CD14-positive monocyte (primary cell): ENCODE measurements around the gene ZNF44. TPM values are rescaled to one million over a fixed set of nuclear protein-coding genes. Genes with fewer than 3 reads are reported as not detected.
A peak's percentile ranks its signal among the peaks of the same experiment; 100 is the strongest.

ENCODE experiments used
- DNase-seq, 3 donors: peaks; one replicate each; pipeline ENCODE4 v3.0.0-alpha.2; 2011 to 2022
- H2AFZ ChIP-seq: 2 replicates; pipeline ENCODE4 v1.6.0; 2012; ENCODE audit warnings: mild to moderate bottlenecking, low read depth, low read length, inconsistent platforms; ENCODE audit not compliant: insufficient read depth, poor library complexity, severe bottlenecking
- H3K27ac ChIP-seq, 2 donors: 1 replicate in 1 of 2; 2 replicates in 1 of 2; pipeline ENCODE4 v1.5.1; 2012 to 2013; ENCODE audit warnings: low read length in 2 of 2, control low read depth in 1 of 2, inconsistent platforms in 1 of 2, low read depth in 1 of 2, mild to moderate bottlenecking in 1 of 2
- H3K27me3 ChIP-seq, 2 donors: one replicate each; pipeline versions ENCODE4 v1.6.0 to v1.6.1; 2011 to 2013; ENCODE audit warnings: low read length in 2 of 2; ENCODE audit not compliant: control insufficient read depth in 2 of 2, insufficient read depth in 2 of 2
- H3K36me3 ChIP-seq, 2 donors: replicated peaks in 1 of 2; 1 replicate in 1 of 2; 2 replicates in 1 of 2; pipeline versions ENCODE4 v1.5.1 to v1.6.1; 2012 to 2013; ENCODE audit warnings: low read length in 2 of 2, control low read depth in 1 of 2, inconsistent platforms in 1 of 2, mild to moderate bottlenecking in 1 of 2; ENCODE audit not compliant: insufficient read depth in 2 of 2, control insufficient read depth in 1 of 2
- H3K4me1 ChIP-seq, 2 donors: 1 replicate in 1 of 2; 2 replicates in 1 of 2; pipeline versions ENCODE4 v1.5.1 to v1.6.1; 2012 to 2013; ENCODE audit warnings: low read length in 2 of 2, control low read depth in 1 of 2, inconsistent platforms in 1 of 2, mild to moderate bottlenecking in 1 of 2, moderate library complexity in 1 of 2; ENCODE audit not compliant: insufficient read depth in 2 of 2, control insufficient read depth in 1 of 2
- H3K4me2 ChIP-seq: replicated peaks from 2 replicates; pipeline ENCODE3; 2012; ENCODE audit warnings: low read length, moderate library complexity, mild to moderate bottlenecking; ENCODE audit not compliant: poor library complexity, severe bottlenecking; ENCODE audit errors: extremely low read depth
- H3K4me3 ChIP-seq, 3 experiments: fragments of 200-600 bp in 1 of 3; sonication (generic) in 1 of 3; replicated peaks in 1 of 3; 1 replicate in 2 of 3; 2 replicates in 1 of 3; pipeline ENCODE4 v1.5.1; 2011 to 2013; ENCODE audit warnings: low read length in 3 of 3, mild to moderate bottlenecking in 3 of 3, control low read depth in 2 of 3, low read depth in 2 of 3, inconsistent platforms in 1 of 3, moderate library complexity in 1 of 3
- H3K79me2 ChIP-seq: 2 replicates; pipeline ENCODE4 v1.6.0; 2012; ENCODE audit warnings: mild to moderate bottlenecking, control low read depth, inconsistent platforms, low read length, moderate library complexity; ENCODE audit not compliant: insufficient read depth
- H3K9ac ChIP-seq: 2 replicates; pipeline ENCODE4 v1.6.0; 2017; ENCODE audit warnings: low read length, mild to moderate bottlenecking; ENCODE audit not compliant: insufficient read depth, poor library complexity, severe bottlenecking
- H3K9me3 ChIP-seq, 2 donors: replicated peaks in 1 of 2; 1 replicate in 1 of 2; 2 replicates in 1 of 2; pipeline versions ENCODE4 v1.5.1 to v1.6.1; 2012 to 2013; ENCODE audit warnings: low read length in 2 of 2, control low read depth in 1 of 2; ENCODE audit not compliant: control insufficient read depth in 1 of 2, insufficient read depth in 1 of 2
- H4K20me1 ChIP-seq: 2 replicates; pipeline ENCODE4 v1.6.0; 2012; ENCODE audit warnings: mild to moderate bottlenecking, low read length, control low read depth, moderate library complexity; ENCODE audit not compliant: insufficient read depth
- H3K27ac Mint-ChIP-seq, 7 donors: one replicate each; pipeline ENCODE4 v1.8.0; 2020; ENCODE audit warnings: mild to moderate bottlenecking in 7 of 7, mixed read lengths in 7 of 7, moderate library complexity in 6 of 7, inconsistent platforms in 2 of 7
- H3K27me3 Mint-ChIP-seq, 3 donors: one replicate each; pipeline ENCODE4 v1.8.0; 2021 to 2022; ENCODE audit warnings: low read depth in 3 of 3, mild to moderate bottlenecking in 3 of 3, mixed read lengths in 3 of 3, moderate library complexity in 3 of 3, inconsistent platforms in 1 of 3
- H3K36me3 Mint-ChIP-seq, 2 donors: one replicate each; pipeline ENCODE4 v1.8.0; 2020; ENCODE audit warnings: mixed read lengths in 2 of 2, inconsistent platforms in 1 of 2, mild to moderate bottlenecking in 1 of 2
- H3K4me1 Mint-ChIP-seq: one replicate; pipeline ENCODE4 v1.8.0; 2020; ENCODE audit warnings: mild to moderate bottlenecking, mixed read lengths
- H3K4me3 Mint-ChIP-seq, 2 donors: one replicate each; pipeline ENCODE4 v1.8.0; 2020; ENCODE audit warnings: mild to moderate bottlenecking in 2 of 2, mixed read lengths in 2 of 2, moderate library complexity in 1 of 2
- H3K9me3 Mint-ChIP-seq, 7 donors: one replicate each; pipeline ENCODE4 v1.8.0; 2020 to 2022; ENCODE audit warnings: mixed read lengths in 7 of 7, mild to moderate bottlenecking in 6 of 7, moderate library complexity in 6 of 7, inconsistent platforms in 2 of 7
- CTCF ChIP-seq: fragments of 200-600 bp; IDR thresholded peaks from one replicate; pipeline ENCODE4 v1.8.0; 2022; ENCODE audit warnings: antibody characterized with exemption, mild to moderate bottlenecking
- WGBS: methylation state at CpG from one replicate; pipeline ENCODE4 v1.1.5; 2013; ENCODE audit warnings: missing lambda C conversion rate; ENCODE audit not compliant: insufficient coverage; 5-methylcytosine and 5-hydroxymethylcytosine counted together
- intact Hi-C, 2 donors: fragments of 100-400 bp; cut with micrococcal nuclease; formaldehyde crosslinking; loops; one replicate each; pipeline versions ENCODE4 v1.15.0 to v1.15.1; 2023
- polyA plus RNA-seq, 3 donors: library from polyadenylated mRNA; depleted of rRNA in 1 of 3; unstranded in 2 of 3; stranded (reverse) in 1 of 3; fragments of 300-500 nt in 2 of 3; fragments of >200 nt in 1 of 3; fragmentation: Illumina TruSeq in 2 of 3; gene quantifications; 1 replicate in 2 of 3; 2 replicates in 1 of 3; pipeline ENCODE4 v1.2.3, GENCODE V29; 2012 to 2021

ZNF44 gene
- polyA plus RNA-seq, 3 donors, result 6.7 to 10.1 (median 9.7) TPM

DNA sequence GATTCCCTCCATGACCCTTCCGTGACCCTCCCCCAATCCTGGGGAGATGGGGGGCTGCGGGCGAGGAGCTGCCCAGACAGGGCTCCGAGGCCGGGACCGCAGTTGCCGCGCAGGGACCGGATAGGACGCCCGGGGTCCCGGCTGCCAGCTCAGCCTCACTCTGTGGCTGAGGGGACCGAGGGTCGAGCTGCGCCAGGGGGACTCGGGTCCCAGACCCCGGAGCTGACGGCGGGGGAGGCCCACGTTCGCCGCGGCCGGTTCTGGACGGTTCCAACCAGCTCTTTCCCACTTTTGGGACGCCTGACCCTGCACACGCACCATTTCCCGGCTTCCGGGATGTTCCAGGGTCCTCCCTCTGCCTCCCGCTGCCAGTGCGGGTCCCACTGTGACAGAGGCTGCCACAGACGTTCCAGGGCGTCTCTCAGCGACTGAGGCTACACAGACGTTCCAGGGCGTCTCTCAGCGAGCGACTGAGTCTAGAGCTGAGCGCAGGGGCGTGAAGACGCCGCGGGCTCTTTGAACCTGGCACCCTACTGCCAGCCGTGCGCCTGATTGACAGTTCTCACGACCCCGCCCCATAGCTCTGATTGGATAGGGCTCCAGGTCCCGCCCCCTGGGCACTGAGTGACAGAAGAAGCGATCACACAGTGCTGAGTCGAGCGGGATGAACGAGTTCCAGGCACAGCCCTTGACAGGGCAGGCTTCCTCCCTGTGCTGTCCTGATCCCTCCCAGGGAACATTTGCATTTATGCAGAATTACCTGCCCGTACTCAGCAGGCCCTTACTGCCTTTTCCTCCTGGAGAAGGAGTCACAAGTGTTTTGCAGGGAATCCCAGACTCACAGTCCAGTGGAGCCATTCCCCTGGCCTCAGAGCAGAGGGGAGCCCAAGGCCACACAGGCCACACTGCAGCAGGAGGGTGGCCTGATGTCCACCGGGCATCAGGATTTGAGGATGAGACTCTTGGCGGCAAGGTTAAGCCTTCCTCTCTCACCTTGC is 38.8 kb upstream of the ZNF44 start, which contains the start of gene ZNF563:
TSS of gene ZNF563 (minus strand) at position 472 of the 998 bp plus-strand sequence. CDS start at position 321, 151 bp downstream.
- peak within 1 kb of the TSS; percentile 73 to 90 (median 87) for H3K27ac Mint-ChIP-seq
- H3K4me1 ChIP-seq, result peaks cover 15 to 16% of the 10 kb centered on the region in 2 donors

More for the DNA sequence above, 38.8 kb upstream of the ZNF44 start, which contains the start of gene ZNF563:
- peak within 1 kb of the TSS; percentile 97 for H2AFZ ChIP-seq
- peak within 1 kb of the TSS; percentile 79 for H3K9ac ChIP-seq
- H3K36me3 ChIP-seq, result no peaks in the 10 kb centered on the region
- Mint-ChIP-seq H3K9me3 (peaks cover 2 to 13% (median 6%) of the 10 kb centered on the region in 7 donors), H3K4me1 (peaks cover 20% of the 10 kb centered on the region), H3K27me3 (peaks cover 0 to 2% (median 0%) of the 10 kb centered on the region in 3 donors), H3K4me3 (peak within 1 kb of the TSS; percentile 97 to 98), H3K36me3 (no peaks in the 10 kb centered on the region)
- H3K27me3 ChIP-seq, result no peaks in the 10 kb centered on the region
- H3K27ac ChIP-seq, result peak within 1 kb of the TSS; percentile 59 to 80
- peaks cover 0 to 3% of the 10 kb centered on the region in 2 donors for H3K9me3 ChIP-seq
- TF ChIP-seq CTCF, result no peak
- H3K79me2 ChIP-seq, result no peaks in the 10 kb centered on the region
- peak within 1 kb of the TSS; percentile 88 for H3K4me2 ChIP-seq
- peak within 1 kb of the TSS; percentile 92 to 97 (median 94) for H3K4me3 ChIP-seq
- DNase-seq, result peak; percentile 83 to 90 (median 85)
- H4K20me1 ChIP-seq, result no peaks in the 10 kb centered on the region
- intact Hi-C loops, result loop anchor here (5.0 kb wide), 1 partner anchor 41 kb away; the partner anchor contains the start of gene ZNF44 (in 2 of the 2)
- under 1% methylated on average over 53 of the region's 55 CpGs for WGBS
